IMR-90 (cell line): ENCODE data around the gene SNTA1. TPM values are rescaled to one million over a fixed set of nuclear protein-coding genes. Genes with fewer than 3 reads are reported as not detected.
A peak's percentile ranks its signal among the peaks of the same experiment; 100 is the strongest.

Experiments
- ATAC-seq: fragments of 200-7000 bp; cut with Tn5 transposase; 2 replicates; pipeline ENCODE4 v1.9.1; 2020; ENCODE audit warnings: low read depth, mild to moderate bottlenecking, moderate library complexity
- BruUV-seq: library from RNA; stranded (reverse); fragments of 400-500 nt; replicated peaks from 2 replicates; lab custom pipeline; 2021; lab: Mats Ljungman, UMichigan
- CTCF ChIA-PET: fragments of 300-600 bp; formaldehyde crosslinking; extraction: SDS; loops from one replicate; lab custom pipeline; 2021; ENCODE audit warnings: antibody characterized with exemption; lab: Yijun Ruan, JAX
- POLR2A ChIA-PET: fragments of 300-600 bp; sonication (Branson Sonifier 250); formaldehyde crosslinking; loops from one replicate; lab custom pipeline; 2022; ENCODE audit warnings: antibody characterized with exemption; ENCODE audit not compliant: unreplicated experiment; lab: Charles Lee
- DNase-seq: peaks from one replicate; pipeline ENCODE4 v3.0.0; 2013
- H2AFZ ChIP-seq: replicated peaks from 2 replicates; pipeline ENCODE3; 2013; ENCODE audit warnings: low read length, mild to moderate bottlenecking; ENCODE audit not compliant: poor library complexity
- H2AK5ac ChIP-seq: 2 replicates; pipeline ENCODE4 v1.6.1; 2013; ENCODE audit warnings: low read depth, low read length, inconsistent platforms
- H2AK9ac ChIP-seq: replicated peaks from 2 replicates; pipeline ENCODE3; 2013; ENCODE audit warnings: mild to moderate bottlenecking, low read depth, low read length, moderate library complexity; ENCODE audit not compliant: poor library complexity
- H2BK120ac ChIP-seq: 2 replicates; pipeline ENCODE4 v1.6.1; 2013; ENCODE audit warnings: low read depth, low read length, inconsistent platforms
- H2BK15ac ChIP-seq: 3 replicates; pipeline ENCODE4 v1.6.1; 2013; ENCODE audit warnings: low read depth, low read length, inconsistent platforms
- H2BK20ac ChIP-seq: 2 replicates; pipeline ENCODE4 v1.6.1; 2013; ENCODE audit warnings: low read depth, mild to moderate bottlenecking, inconsistent platforms, low read length, moderate library complexity
- H2BK5ac ChIP-seq: 2 replicates; pipeline ENCODE4 v1.6.1; 2013; ENCODE audit warnings: mild to moderate bottlenecking, low read depth, low read length, inconsistent platforms; ENCODE audit not compliant: poor library complexity, severe bottlenecking
- H3K14ac ChIP-seq: replicated peaks from 2 replicates; pipeline ENCODE4 v1.6.1; 2013; ENCODE audit warnings: low read depth, low read length, inconsistent platforms
- H3K18ac ChIP-seq: 2 replicates; pipeline ENCODE4 v1.6.1; 2013; ENCODE audit warnings: low read depth, low read length, control low read depth
- H3K23ac ChIP-seq: 2 replicates; pipeline ENCODE4 v1.6.1; 2013; ENCODE audit warnings: low read depth, low read length, inconsistent platforms
- H3K27ac ChIP-seq: 2 replicates; pipeline ENCODE4 v1.5.1; 2013; ENCODE audit warnings: mild to moderate bottlenecking, control low read depth, low read length; ENCODE audit not compliant: insufficient read depth
- H3K27me3 ChIP-seq: 2 replicates; pipeline ENCODE4 v1.6.1; 2013; ENCODE audit warnings: low read length; ENCODE audit not compliant: control insufficient read depth, insufficient read depth
- H3K36me3 ChIP-seq: 2 replicates; pipeline ENCODE4 v1.6.1; 2013; ENCODE audit warnings: low read length, mixed read lengths; ENCODE audit not compliant: control insufficient read depth, insufficient read depth
- H3K4ac ChIP-seq: 2 replicates; pipeline ENCODE4 v1.6.1; 2013; ENCODE audit warnings: low read depth, low read length, inconsistent platforms
- H3K4me1 ChIP-seq: 2 replicates; pipeline ENCODE4 v1.6.1; 2013; ENCODE audit warnings: low read length, mixed read lengths; ENCODE audit not compliant: control insufficient read depth, insufficient read depth
- H3K4me2 ChIP-seq: 2 replicates; pipeline ENCODE4 v1.6.1; 2013; ENCODE audit warnings: low read depth, mild to moderate bottlenecking, control low read depth, low read length, moderate library complexity
- H3K4me3 ChIP-seq: 2 replicates; pipeline ENCODE4 v1.5.1; 2013; ENCODE audit warnings: low read depth, mild to moderate bottlenecking, control low read depth, low read length, moderate library complexity; ENCODE audit not compliant: insufficient read depth
- H3K56ac ChIP-seq: 2 replicates; pipeline ENCODE4 v1.6.1; 2013; ENCODE audit warnings: low read length, inconsistent platforms; ENCODE audit not compliant: insufficient read depth; ENCODE audit errors: extremely low read depth
- H3K79me1 ChIP-seq, 2 experiments: 2 replicates each; pipeline ENCODE4 v1.6.1; 2013; ENCODE audit warnings: low read length in 2 of 2, inconsistent platforms in 1 of 2, low read depth in 1 of 2
- H3K9ac ChIP-seq: 2 replicates; pipeline ENCODE4 v1.6.1; 2013; ENCODE audit warnings: low read depth, low read length, control low read depth
- H3K9me1 ChIP-seq: 2 replicates; pipeline ENCODE4 v1.6.1; 2013; ENCODE audit warnings: low read length, inconsistent platforms; ENCODE audit not compliant: insufficient read depth
- H3K9me3 ChIP-seq: 2 replicates; pipeline ENCODE4 v1.6.1; 2013; ENCODE audit warnings: low read length; ENCODE audit not compliant: control insufficient read depth, insufficient read depth
- H4K20me1 ChIP-seq: 2 replicates; pipeline ENCODE4 v1.6.1; 2013; ENCODE audit warnings: low read length, inconsistent platforms; ENCODE audit not compliant: insufficient read depth
- H4K5ac ChIP-seq: 2 replicates; pipeline ENCODE4 v1.6.1; 2013; ENCODE audit warnings: mild to moderate bottlenecking, low read depth, low read length, control low read depth
- H4K8ac ChIP-seq, 2 experiments: 2 replicates each; pipeline ENCODE4 v1.6.1; 2013; ENCODE audit warnings: low read depth in 2 of 2, low read length in 2 of 2, control low read depth in 1 of 2, inconsistent platforms in 1 of 2
- H4K91ac ChIP-seq: 2 replicates; pipeline ENCODE4 v1.6.1; 2013; ENCODE audit warnings: low read depth, low read length, inconsistent platforms; ENCODE audit not compliant: insufficient read depth
- CEBPB ChIP-seq: IDR thresholded peaks from 2 replicates; pipeline ENCODE4 v1.6.1; 2012; ENCODE audit warnings: low read depth, low read length, improper control_type of control experiment
- CHD1 ChIP-seq: IDR thresholded peaks from 2 replicates; pipeline ENCODE4 v1.6.1; 2012; ENCODE audit warnings: low read depth, low read length, improper control_type of control experiment
- ELK1 ChIP-seq: fragments of 150-350 bp; IDR thresholded peaks from 2 replicates; pipeline ENCODE4 v1.6.1; 2016; ENCODE audit warnings: low read depth, mild to moderate bottlenecking, low read length, moderate library complexity, borderline replicate concordance
- FOS ChIP-seq: fragments of 150-350 bp; IDR thresholded peaks from 2 replicates; pipeline ENCODE4 v1.6.1; 2016; ENCODE audit warnings: low read depth, low read length
- MAFK ChIP-seq: IDR thresholded peaks from 2 replicates; pipeline ENCODE4 v1.6.1; 2012; ENCODE audit warnings: low read depth, low read length, improper control_type of control experiment
- MXI1 ChIP-seq: IDR thresholded peaks from 2 replicates; pipeline ENCODE4 v1.6.1; 2012; ENCODE audit warnings: low read depth, mild to moderate bottlenecking, low read length, moderate library complexity, borderline replicate concordance
- NFE2L2 ChIP-seq: fragments of 150-350 bp; IDR thresholded peaks from 2 replicates; pipeline ENCODE4 v1.6.1; 2016; ENCODE audit warnings: low read depth, mild to moderate bottlenecking, low read length
- RAD21 ChIP-seq: IDR thresholded peaks from 2 replicates; pipeline ENCODE4 v1.6.1; 2012; ENCODE audit warnings: low read length, improper control_type of control experiment
- RCOR1 ChIP-seq: IDR thresholded peaks from 2 replicates; pipeline ENCODE4 v1.6.1; 2012; ENCODE audit warnings: mild to moderate bottlenecking, low read length, improper control_type of control experiment; ENCODE audit not compliant: insufficient replicate concordance
- SMC3 ChIP-seq: fragments of 150-350 bp; IDR thresholded peaks from 2 replicates; pipeline ENCODE4 v1.6.1; 2016; ENCODE audit warnings: low read depth, mild to moderate bottlenecking, antibody characterized with exemption, low read length, moderate library complexity
- USF2 ChIP-seq: fragments of 150-350 bp; IDR thresholded peaks from 2 replicates; pipeline ENCODE4 v1.6.1; 2017; ENCODE audit warnings: mild to moderate bottlenecking, antibody characterized with exemption, low read length, low read depth
- WGBS, 2 experiments: methylation state at CpG; one replicate each; pipeline versions ENCODE4 v1.1.5 to v1.1.7; 2013; ENCODE audit warnings: missing lambda C conversion rate in 2 of 2; ENCODE audit not compliant: insufficient read length in 1 of 2; ENCODE audit errors: extremely low coverage in 2 of 2; 5-methylcytosine and 5-hydroxymethylcytosine counted together
- dilution Hi-C: fragments of 300-500 bp; cut with HindIII; formaldehyde crosslinking; loops from one replicate; pipeline ENCODE4 v1.14.3; 2018; ENCODE audit warnings: low sequenced_read_pairs; ENCODE audit not compliant: unreplicated experiment
- in situ Hi-C: fragments of 300-500 bp; cut with MboI; formaldehyde crosslinking; loops from 3 replicates; pipeline ENCODE4 v1.14.3; 2019; ENCODE audit warnings: low sequenced_read_pairs, inconsistent platforms, mixed read lengths
- intact Hi-C: fragments of 100-400 bp; cut with micrococcal nuclease; formaldehyde crosslinking; loops from 2 replicates; pipeline ENCODE4 v1.10.0; 2022
- polyA plus RNA-seq, 3 experiments: library from polyadenylated mRNA; depleted of rRNA; stranded (reverse); fragments of >200 nt; gene quantifications; 2 replicates each; pipeline ENCODE4 v1.2.3, GENCODE V29; 2012; ENCODE audit warnings: low replicate concordance in 1 of 3
- total RNA-seq: library from RNA; depleted of rRNA; stranded (reverse); fragments of >200 nt; gene quantifications from 2 replicates; pipeline ENCODE4 v1.2.3, GENCODE V29; 2012

Gene SNTA1
- total and polyA plus RNA-seq, 2 of the 4 experiments (the other 2 are of a cell fraction) = 10.6 to 15.4 TPM

GRCh38 chr20:33401921-33402369 is 41.6 kb downstream of the SNTA1 start:
- intact Hi-C loops = no loop called here
- Histone ChIP-seq H3K4ac (no peak overlapping the region; the same call in 1 of the 2 replicates), H4K91ac (no peak overlapping the region), H4K5ac (peak overlapping the region; percentile 27), H4K20me1 (no peaks in the 10 kb centered on the region; the same call in 1 of the 2 replicates), H2AFZ (peak overlapping the region; percentile 48), H3K27me3 (no peaks in the 10 kb centered on the region), H3K79me1 (peaks cover 14 to 53% of the 10 kb centered on the region in 2 experiments), H3K4me1 (peaks cover 8% of the 10 kb centered on the region), H3K36me3 (peaks cover under 1% of the 10 kb centered on the region), H2AK5ac (no peak overlapping the region), H3K27ac (no peak overlapping the region), H3K4me2 (peak overlapping the region; percentile 64), H3K56ac (peak overlapping the region; percentile 42; the same call in 1 of the 2 replicates), H3K23ac (no peak overlapping the region; the same call in 1 of the 2 replicates), H3K9me3 (no peaks in the 10 kb centered on the region), H2BK20ac (no peak overlapping the region), H2AK9ac (peak overlapping the region; percentile 70), H4K8ac (peak overlapping the region; percentile 33 to 69; a peak in 3 of 4 replicates), H3K18ac (no peak overlapping the region), H3K9me1 (peaks cover 11% of the 10 kb centered on the region; the same call in 1 of the 2 replicates), H3K9ac (peak overlapping the region; percentile 20; the same call in 1 of the 2 replicates), H2BK120ac (no peak overlapping the region), H3K14ac (no peak overlapping the region), H3K4me3 (peak overlapping the region; percentile 91), H2BK5ac (peak overlapping the region; percentile 93), H2BK15ac (no peak overlapping the region)
- in situ Hi-C loops = no loop called here
- BruUV-seq = no TSS peak
- ChIA-PET CTCF (no interaction called here), POLR2A (interaction anchor here (1.0 kb wide), 1 partner anchor 10 kb away, joined by 7 read pairs; no protein-coding TSS in a partner anchor)
- DNase-seq = no peak
- TF ChIP-seq USF2 = no peak
- no peak for TF ChIP-seq NFE2L2
- TF ChIP-seq RAD21 = no peak
- TF ChIP-seq MXI1 = no peak
- no peak for TF ChIP-seq SMC3
- no peak for TF ChIP-seq MAFK
- no peak for TF ChIP-seq CEBPB
- no peak for TF ChIP-seq CHD1
- no peak for TF ChIP-seq ELK1
- TF ChIP-seq FOS = no peak
- no peak for TF ChIP-seq RCOR1
- dilution Hi-C loops = no loop called here
- peak; percentile 61 for ATAC-seq
- WGBS, 2 experiments = 60% methylated on average over 1 of the region's 8 CpGs; no CpG with 5 or more reads in 1 of the 2 experiments
